Neutrophil (primary cell): Measurements from ENCODE around the gene CD180.
A peak's percentile ranks its signal among the peaks of the same experiment; 100 is the strongest.

Source experiments
- H3K27ac ChIP-seq: fragments of 200-600 bp; sonication (generic); 2 replicates; pipeline ENCODE4 v1.5.1; 2016; ENCODE audit warnings: mild to moderate bottlenecking, moderate library complexity
- H3K27me3 ChIP-seq: fragments of 200-600 bp; sonication (generic); 2 replicates; pipeline ENCODE4 v1.6.0; 2016; ENCODE audit warnings: mild to moderate bottlenecking
- H3K36me3 ChIP-seq: fragments of 200-600 bp; sonication (generic); 2 replicates; pipeline ENCODE4 v1.5.1; 2017
- H3K4me1 ChIP-seq, 2 experiments: fragments of 200-600 bp in 1 of 2; sonication (generic) in 1 of 2; 1 replicate in 1 of 2; 2 replicates in 1 of 2; pipeline versions ENCODE4 v1.5.1 to v1.6.1; 2013 to 2016; ENCODE audit warnings: low read depth in 1 of 2, low read length in 1 of 2, mild to moderate bottlenecking in 1 of 2, moderate library complexity in 1 of 2; ENCODE audit not compliant: control insufficient read depth in 1 of 2, insufficient read depth in 1 of 2
- H3K4me3 ChIP-seq, 2 experiments: fragments of 200-600 bp in 1 of 2; sonication (generic) in 1 of 2; 1 replicate in 1 of 2; 2 replicates in 1 of 2; pipeline ENCODE4 v1.5.1; 2013 to 2016; ENCODE audit warnings: low read depth in 1 of 2, low read length in 1 of 2, mild to moderate bottlenecking in 1 of 2, moderate library complexity in 1 of 2
- H3K9me3 ChIP-seq: fragments of 200-600 bp; sonication (generic); 2 replicates; pipeline ENCODE4 v1.5.1; 2016
- TF ChIP-seq, protein P1 (sequence below): fragments of 200-600 bp; sonication (generic); IDR thresholded peaks from 2 replicates; pipeline ENCODE4 v1.5.1; 2016; ENCODE audit warnings: antibody characterized with exemption

CD180 gene

DNA sequence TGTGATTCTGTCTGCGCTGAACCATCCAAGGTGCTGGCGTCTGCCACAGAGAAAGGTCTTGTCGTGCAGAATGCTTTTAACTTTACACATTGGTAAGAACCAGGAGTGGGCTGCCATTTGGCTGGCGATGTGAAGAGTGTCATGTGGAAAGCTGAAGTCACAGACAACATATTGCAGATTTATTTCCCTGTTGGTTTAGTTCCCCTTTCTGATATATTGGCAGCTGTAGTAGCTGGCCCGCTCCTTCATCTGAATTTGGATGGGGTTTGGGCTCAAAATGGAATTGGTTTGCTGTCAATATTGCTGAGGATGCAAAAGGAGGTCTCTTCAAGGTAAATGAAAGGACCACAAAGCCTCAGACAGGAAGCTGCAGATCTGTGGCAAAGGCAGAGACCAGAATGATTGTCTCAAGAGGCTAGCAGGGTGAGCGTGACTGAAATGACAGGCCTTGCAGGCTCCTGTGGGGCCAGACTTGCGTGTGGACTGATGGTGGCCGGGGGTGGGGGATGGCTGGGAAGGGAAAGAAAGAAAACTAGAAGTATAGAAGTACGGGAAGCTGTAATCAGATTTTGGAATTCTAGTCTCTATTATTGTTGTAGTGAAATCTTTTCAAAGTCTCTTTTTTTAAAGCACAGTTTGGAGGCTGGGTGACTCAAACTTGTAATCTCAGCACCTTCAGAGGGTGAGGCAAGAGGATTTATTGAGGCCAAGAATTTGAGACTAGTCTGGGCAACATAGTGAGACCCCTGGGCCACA lies 25.1 kb upstream of the CD180 start:
- H3K9me3 ChIP-seq, result no peaks in the 10 kb centered on the region
- H3K4me1 ChIP-seq, result peaks cover 9 to 24% of the 10 kb centered on the region in 2 experiments
- peak overlapping the region; percentile 41 for H3K27ac ChIP-seq
- H3K27me3 ChIP-seq, result no peaks in the 10 kb centered on the region
- no peak overlapping the region for H3K4me3 ChIP-seq
- TF ChIP-seq, protein P1, sequence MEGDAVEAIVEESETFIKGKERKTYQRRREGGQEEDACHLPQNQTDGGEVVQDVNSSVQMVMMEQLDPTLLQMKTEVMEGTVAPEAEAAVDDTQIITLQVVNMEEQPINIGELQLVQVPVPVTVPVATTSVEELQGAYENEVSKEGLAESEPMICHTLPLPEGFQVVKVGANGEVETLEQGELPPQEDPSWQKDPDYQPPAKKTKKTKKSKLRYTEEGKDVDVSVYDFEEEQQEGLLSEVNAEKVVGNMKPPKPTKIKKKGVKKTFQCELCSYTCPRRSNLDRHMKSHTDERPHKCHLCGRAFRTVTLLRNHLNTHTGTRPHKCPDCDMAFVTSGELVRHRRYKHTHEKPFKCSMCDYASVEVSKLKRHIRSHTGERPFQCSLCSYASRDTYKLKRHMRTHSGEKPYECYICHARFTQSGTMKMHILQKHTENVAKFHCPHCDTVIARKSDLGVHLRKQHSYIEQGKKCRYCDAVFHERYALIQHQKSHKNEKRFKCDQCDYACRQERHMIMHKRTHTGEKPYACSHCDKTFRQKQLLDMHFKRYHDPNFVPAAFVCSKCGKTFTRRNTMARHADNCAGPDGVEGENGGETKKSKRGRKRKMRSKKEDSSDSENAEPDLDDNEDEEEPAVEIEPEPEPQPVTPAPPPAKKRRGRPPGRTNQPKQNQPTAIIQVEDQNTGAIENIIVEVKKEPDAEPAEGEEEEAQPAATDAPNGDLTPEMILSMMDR, result no peak
- no peaks in the 10 kb centered on the region for H3K36me3 ChIP-seq

DNA sequence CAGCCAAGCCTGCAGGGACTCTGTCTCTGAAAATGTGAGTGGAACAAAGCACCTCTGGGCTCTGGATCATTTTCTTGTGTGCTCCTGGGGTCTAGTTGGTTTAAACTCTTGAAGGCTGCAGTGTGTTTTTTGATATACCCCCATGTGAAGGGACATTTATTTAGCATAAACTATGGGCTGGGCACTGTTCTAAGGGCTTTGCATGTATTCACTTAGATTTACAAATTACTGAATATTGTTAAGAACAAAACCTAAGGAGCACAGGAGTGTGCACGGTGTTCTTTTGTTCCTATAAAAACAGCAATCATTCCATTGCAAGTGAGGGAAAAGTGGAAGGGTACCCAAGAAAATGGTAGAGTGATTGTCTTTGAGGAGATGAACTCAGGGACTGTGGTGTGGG lies 20.0 kb upstream of the CD180 start:
- TF ChIP-seq, protein P1, result no peak
- H3K4me1 ChIP-seq, result peaks cover 11 to 17% of the 10 kb centered on the region in 2 experiments

DNA sequence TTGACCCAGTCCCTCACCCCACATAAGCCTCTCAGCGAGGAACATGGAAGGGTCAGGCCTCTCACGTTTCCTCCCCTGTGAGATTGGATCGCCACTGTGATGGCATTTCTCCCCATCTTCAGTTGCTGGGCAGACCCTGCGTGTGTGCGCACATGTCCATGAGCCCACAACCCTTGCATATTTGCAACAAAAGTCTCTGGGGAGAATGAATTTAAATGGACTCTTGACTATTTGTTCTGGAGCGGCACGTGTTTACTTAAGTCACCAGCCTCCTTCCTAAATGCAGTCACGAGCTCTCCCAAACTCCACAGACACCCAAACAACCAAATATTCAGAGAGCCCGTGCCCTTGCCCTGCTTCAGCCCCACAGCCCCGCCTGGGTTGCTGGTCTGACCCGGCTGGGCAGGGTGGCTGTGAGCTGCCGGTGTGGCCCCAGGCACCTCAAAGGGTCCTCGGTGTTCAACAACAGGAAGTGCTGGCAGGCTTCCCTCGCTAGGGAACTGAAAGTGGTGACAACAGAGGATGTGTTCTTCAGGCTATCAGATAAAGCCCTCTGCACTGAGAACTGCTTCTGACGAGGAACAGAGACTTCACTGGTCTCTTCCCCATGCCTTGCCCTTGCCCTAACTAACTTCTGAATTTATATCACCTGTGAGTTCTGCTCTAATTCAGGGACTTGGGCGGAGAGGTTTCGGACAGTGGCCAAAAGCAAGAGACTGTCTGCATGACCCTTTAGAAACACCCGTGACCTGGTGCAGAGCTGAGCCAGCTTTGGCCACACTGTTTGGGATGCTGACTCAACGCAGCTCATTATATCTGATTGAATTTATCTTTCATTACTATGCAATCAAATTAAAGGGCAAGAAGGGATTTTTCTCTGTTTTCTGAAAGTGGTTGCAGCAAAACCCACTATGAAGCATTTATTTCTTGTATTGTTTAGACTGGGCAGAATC lies 19.2 kb upstream of the CD180 start:
- TF ChIP-seq, protein P1, result no peak
- Histone ChIP-seq H3K4me1 (peaks cover 6 to 13% of the 10 kb centered on the region in 2 experiments), H3K9me3 (no peaks in the 10 kb centered on the region), H3K27me3 (no peaks in the 10 kb centered on the region), H3K36me3 (no peaks in the 10 kb centered on the region), H3K27ac (peak overlapping the region; percentile 55), H3K4me3 (peak overlapping the region; percentile 5 to 23)

More for the DNA sequence above, 20.0 kb upstream of the CD180 start:
- Histone ChIP-seq H3K4me3 (no peak overlapping the region), H3K36me3 (no peaks in the 10 kb centered on the region), H3K27me3 (no peaks in the 10 kb centered on the region), H3K9me3 (no peaks in the 10 kb centered on the region), H3K27ac (no peak overlapping the region)

DNA sequence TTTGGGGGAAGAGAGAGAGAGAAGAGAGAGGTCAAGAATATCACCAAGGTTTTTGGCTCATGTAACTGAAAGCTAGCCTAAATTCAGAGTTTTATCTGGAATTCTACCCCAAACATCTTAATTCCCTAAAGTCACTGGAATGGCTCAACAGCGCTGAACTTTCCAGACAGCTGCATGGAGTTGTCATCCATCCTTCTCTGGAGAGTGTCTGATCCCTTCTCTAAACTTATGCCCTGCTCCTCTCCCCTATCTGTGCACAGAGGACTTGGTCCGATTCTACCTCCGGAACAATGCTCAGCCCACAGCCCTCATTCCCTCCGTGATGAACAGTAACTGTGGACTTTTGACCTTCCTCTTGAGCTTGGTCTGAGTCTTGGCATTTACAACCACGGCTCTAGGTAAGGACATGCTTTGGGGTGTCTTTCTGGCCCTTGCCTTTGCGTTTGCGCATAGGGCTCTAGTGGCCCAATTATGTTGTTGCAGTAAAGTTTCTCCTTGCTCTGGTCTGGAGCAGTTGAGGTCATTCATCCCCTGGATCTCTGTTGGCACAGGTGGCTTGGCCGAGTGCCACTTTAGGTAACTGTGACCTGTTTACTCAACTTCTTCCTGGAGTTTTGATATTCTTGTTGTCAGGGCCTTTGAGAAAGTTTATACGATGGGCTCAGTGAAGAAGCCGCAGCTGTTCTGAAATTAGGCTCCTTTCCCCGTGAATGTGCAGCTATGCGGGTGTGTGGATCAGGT lies 18.3 kb upstream of the CD180 start:
- TF ChIP-seq, protein P1, result no peak
- H3K27me3 ChIP-seq, result no peaks in the 10 kb centered on the region
- no peak overlapping the region for H3K4me3 ChIP-seq
- no peak overlapping the region for H3K27ac ChIP-seq
- H3K4me1 ChIP-seq, result peaks cover 6 to 13% of the 10 kb centered on the region in 2 experiments
- no peaks in the 10 kb centered on the region for H3K36me3 ChIP-seq
- H3K9me3 ChIP-seq, result no peaks in the 10 kb centered on the region

DNA sequence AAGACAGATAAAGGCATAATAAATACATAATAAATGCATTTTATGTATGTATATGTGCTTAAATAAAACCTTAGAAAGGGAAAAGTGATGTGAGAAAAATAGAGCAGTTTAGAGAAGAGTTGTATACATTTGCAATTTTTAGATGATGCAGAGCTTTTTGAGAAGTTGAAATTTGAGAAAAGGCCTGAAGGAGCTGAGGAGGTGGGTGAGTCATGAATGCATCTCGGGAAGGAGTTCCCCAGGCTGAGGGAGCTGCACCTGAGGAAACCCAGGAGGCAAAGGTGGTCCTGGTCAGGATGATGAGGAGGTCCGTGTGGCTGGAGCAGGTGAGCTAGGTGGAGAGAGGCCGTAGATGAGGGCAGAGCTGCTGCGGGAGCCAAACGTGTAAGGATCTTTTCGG lies 17.4 kb upstream of the CD180 start:
- Histone ChIP-seq H3K4me3 (no peak overlapping the region), H3K9me3 (no peaks in the 10 kb centered on the region), H3K27ac (no peak overlapping the region), H3K4me1 (peaks cover 6 to 15% of the 10 kb centered on the region in 2 experiments), H3K27me3 (no peaks in the 10 kb centered on the region), H3K36me3 (no peaks in the 10 kb centered on the region)
- TF ChIP-seq, protein P1, result no peak
